ENCODE data around the gene SYTL5.

SYTL5 gene

GRCh38 chrX:38149016-38149415, 142.7 kb downstream of the SYTL5 start:
- Histone ChIP-seq H3K36me3 (ENCODE audit: insufficient read depth, low read length) (no peaks in the 10 kb centered on the region), H3K4me3 (ENCODE audit: low read length) (no peak overlapping the region), H3K4me1 (ENCODE audit: insufficient read depth, low read length) (no peaks in the 10 kb centered on the region; the same call in 1 of the 2 replicates), H3K9me3 (ENCODE audit: insufficient read depth, low read depth, low read length) (no peaks in the 10 kb centered on the region), H3K27ac (ENCODE audit: low read depth, low read length) (no peak overlapping the region), H3K27me3 (ENCODE audit: insufficient read depth, low read length) (no peaks in the 10 kb centered on the region), H3K9ac (ENCODE audit: low read depth, low read length) (no peak overlapping the region)
- WGBS = 95% methylated on average over 2 of the region's 2 CpGs

GRCh38 chrX:38150993-38151392, 144.6 kb downstream of the SYTL5 start:
- 80% methylated on average over 4 of the region's 4 CpGs for WGBS

GRCh38 chrX:38151441-38151840, 145.1 kb downstream of the SYTL5 start:
- H3K27ac ChIP-seq (ENCODE audit: low read depth, low read length) = no peak overlapping the region
- no peaks in the 10 kb centered on the region; the same call in 1 of the 2 replicates for H3K4me1 ChIP-seq (ENCODE audit: insufficient read depth, low read length)
- no peak overlapping the region for H3K9ac ChIP-seq (ENCODE audit: low read depth, low read length)
- H3K27me3 ChIP-seq (ENCODE audit: insufficient read depth, low read length) = no peaks in the 10 kb centered on the region
- H3K36me3 ChIP-seq (ENCODE audit: insufficient read depth, low read length) = no peaks in the 10 kb centered on the region
- no peaks in the 10 kb centered on the region for H3K9me3 ChIP-seq (ENCODE audit: insufficient read depth, low read depth, low read length)
- H3K4me3 ChIP-seq (ENCODE audit: low read length) = no peak overlapping the region
- WGBS = 89% methylated on average over 4 of the region's 5 CpGs

More at GRCh38 chrX:38150993-38151392, 144.6 kb downstream of the SYTL5 start:
- Histone ChIP-seq H3K9me3 (ENCODE audit: insufficient read depth, low read depth, low read length) (no peaks in the 10 kb centered on the region), H3K4me3 (ENCODE audit: low read length) (no peak overlapping the region), H3K27me3 (ENCODE audit: insufficient read depth, low read length) (no peaks in the 10 kb centered on the region), H3K4me1 (ENCODE audit: insufficient read depth, low read length) (no peaks in the 10 kb centered on the region; the same call in 1 of the 2 replicates), H3K36me3 (ENCODE audit: insufficient read depth, low read length) (no peaks in the 10 kb centered on the region), H3K9ac (ENCODE audit: low read depth, low read length) (no peak overlapping the region), H3K27ac (ENCODE audit: low read depth, low read length) (no peak overlapping the region)

GRCh38 chrX:38154340-38154739, 148.0 kb downstream of the SYTL5 start:
- no peaks in the 10 kb centered on the region; the same call in 1 of the 2 replicates for H3K4me1 ChIP-seq (ENCODE audit: insufficient read depth, low read length)
- no peak overlapping the region for H3K9ac ChIP-seq (ENCODE audit: low read depth, low read length)
- no peaks in the 10 kb centered on the region for H3K9me3 ChIP-seq (ENCODE audit: insufficient read depth, low read depth, low read length)
- H3K4me3 ChIP-seq (ENCODE audit: low read length) = no peak overlapping the region
- H3K27ac ChIP-seq (ENCODE audit: low read depth, low read length) = no peak overlapping the region
- no peaks in the 10 kb centered on the region for H3K27me3 ChIP-seq (ENCODE audit: insufficient read depth, low read length)
- no peaks in the 10 kb centered on the region for H3K36me3 ChIP-seq (ENCODE audit: insufficient read depth, low read length)
- WGBS = 87% methylated on average over 4 of the region's 5 CpGs

GRCh38 chrX:38154818-38155217, 148.5 kb downstream of the SYTL5 start:
- Histone ChIP-seq H3K9ac (ENCODE audit: low read depth, low read length) (no peak overlapping the region), H3K27me3 (ENCODE audit: insufficient read depth, low read length) (no peaks in the 10 kb centered on the region), H3K36me3 (ENCODE audit: insufficient read depth, low read length) (no peaks in the 10 kb centered on the region), H3K27ac (ENCODE audit: low read depth, low read length) (no peak overlapping the region), H3K4me3 (ENCODE audit: low read length) (no peak overlapping the region), H3K9me3 (ENCODE audit: insufficient read depth, low read depth, low read length) (no peaks in the 10 kb centered on the region), H3K4me1 (ENCODE audit: insufficient read depth, low read length) (no peaks in the 10 kb centered on the region; the same call in 1 of the 2 replicates)
- 84% methylated on average over 1 of the region's 2 CpGs for WGBS

- WGBS = 87% methylated on average over 7 of the region's 7 CpGs
- Histone ChIP-seq H3K9ac (ENCODE audit: low read depth, low read length) (no peak overlapping the region), H3K4me1 (ENCODE audit: insufficient read depth, low read length) (no peaks in the 10 kb centered on the region), H3K4me3 (ENCODE audit: low read length) (no peak overlapping the region), H3K27ac (ENCODE audit: low read depth, low read length) (no peak overlapping the region), H3K36me3 (ENCODE audit: insufficient read depth, low read length) (no peaks in the 10 kb centered on the region), H3K9me3 (ENCODE audit: insufficient read depth, low read depth, low read length) (no peaks in the 10 kb centered on the region), H3K27me3 (ENCODE audit: insufficient read depth, low read length) (no peaks in the 10 kb centered on the region)
Measured at GRCh38 chrX:38156838-38157237, 150.5 kb downstream of the SYTL5 start.

GRCh38 chrX:38163193-38163592, 156.8 kb downstream of the SYTL5 start:
- H3K27ac ChIP-seq (ENCODE audit: low read depth, low read length) = no peak overlapping the region
- no peak overlapping the region for H3K4me3 ChIP-seq (ENCODE audit: low read length)
- H3K9me3 ChIP-seq (ENCODE audit: insufficient read depth, low read depth, low read length) = no peaks in the 10 kb centered on the region
- no peak overlapping the region for H3K9ac ChIP-seq (ENCODE audit: low read depth, low read length)
- no peaks in the 10 kb centered on the region for H3K27me3 ChIP-seq (ENCODE audit: insufficient read depth, low read length)
- no peaks in the 10 kb centered on the region for H3K4me1 ChIP-seq (ENCODE audit: insufficient read depth, low read length)
- no peaks in the 10 kb centered on the region for H3K36me3 ChIP-seq (ENCODE audit: insufficient read depth, low read length)

GRCh38 chrX:38165023-38165422, 158.7 kb downstream of the SYTL5 start:
- no peaks in the 10 kb centered on the region for H3K36me3 ChIP-seq (ENCODE audit: insufficient read depth, low read length)
- H3K27me3 ChIP-seq (ENCODE audit: insufficient read depth, low read length) = no peaks in the 10 kb centered on the region
- no peak overlapping the region for H3K4me3 ChIP-seq (ENCODE audit: low read length)
- 100% methylated on average over 1 of the region's 1 CpG for WGBS
- no peaks in the 10 kb centered on the region for H3K9me3 ChIP-seq (ENCODE audit: insufficient read depth, low read depth, low read length)
- H3K27ac ChIP-seq (ENCODE audit: low read depth, low read length) = no peak overlapping the region
- no peak overlapping the region for H3K9ac ChIP-seq (ENCODE audit: low read depth, low read length)
- H3K4me1 ChIP-seq (ENCODE audit: insufficient read depth, low read length) = no peaks in the 10 kb centered on the region

- no CpG with 5 or more reads among the region's 2 CpGs for WGBS
Measured at GRCh38 chrX:38166478-38167083, 160.2 kb downstream of the SYTL5 start.

GRCh38 chrX:38170556-38170955, 164.2 kb downstream of the SYTL5 start:
- Histone ChIP-seq H3K27ac (ENCODE audit: low read depth, low read length) (no peak overlapping the region), H3K9ac (ENCODE audit: low read depth, low read length) (no peak overlapping the region), H3K4me3 (ENCODE audit: low read length) (no peak overlapping the region), H3K4me1 (ENCODE audit: insufficient read depth, low read length) (0 out of 2 replicates have a peak, but pooled peaks cover 6% of the 10 kb centered on the region), H3K36me3 (ENCODE audit: insufficient read depth, low read length) (no peaks in the 10 kb centered on the region), H3K9me3 (ENCODE audit: insufficient read depth, low read depth, low read length) (no peaks in the 10 kb centered on the region), H3K27me3 (ENCODE audit: insufficient read depth, low read length) (no peaks in the 10 kb centered on the region)
- 89% methylated on average over 1 of the region's 1 CpG for WGBS

More at GRCh38 chrX:38166478-38167083, 160.2 kb downstream of the SYTL5 start:
- no peak overlapping the region for H3K9ac ChIP-seq (ENCODE audit: low read depth, low read length)
- no peak overlapping the region for H3K4me3 ChIP-seq (ENCODE audit: low read length)
- 0 out of 2 replicates have a peak, but pooled peaks cover 6% of the 10 kb centered on the region for H3K4me1 ChIP-seq (ENCODE audit: insufficient read depth, low read length)
- H3K27me3 ChIP-seq (ENCODE audit: insufficient read depth, low read length) = no peaks in the 10 kb centered on the region
- no peaks in the 10 kb centered on the region for H3K9me3 ChIP-seq (ENCODE audit: insufficient read depth, low read depth, low read length)
- no peaks in the 10 kb centered on the region for H3K36me3 ChIP-seq (ENCODE audit: insufficient read depth, low read length)
- H3K27ac ChIP-seq (ENCODE audit: low read depth, low read length) = no peak overlapping the region

GRCh38 chrX:38172596-38172995, 166.2 kb downstream of the SYTL5 start:
- Histone ChIP-seq H3K4me1 (ENCODE audit: insufficient read depth, low read length) (0 out of 2 replicates have a peak, but pooled peaks cover 6% of the 10 kb centered on the region), H3K9ac (ENCODE audit: low read depth, low read length) (no peak overlapping the region), H3K27ac (ENCODE audit: low read depth, low read length) (no peak overlapping the region), H3K36me3 (ENCODE audit: insufficient read depth, low read length) (no peaks in the 10 kb centered on the region), H3K4me3 (ENCODE audit: low read length) (no peak overlapping the region), H3K27me3 (ENCODE audit: insufficient read depth, low read length) (no peaks in the 10 kb centered on the region), H3K9me3 (ENCODE audit: insufficient read depth, low read depth, low read length) (no peaks in the 10 kb centered on the region)
- WGBS = 91% methylated on average over 3 of the region's 3 CpGs

GRCh38 chrX:38175139-38175538, 168.8 kb downstream of the SYTL5 start:
- Histone ChIP-seq H3K9me3 (ENCODE audit: insufficient read depth, low read depth, low read length) (no peaks in the 10 kb centered on the region), H3K4me1 (ENCODE audit: insufficient read depth, low read length) (0 out of 2 replicates have a peak, but pooled peaks cover 6% of the 10 kb centered on the region)
- 22% methylated on average over 3 of the region's 3 CpGs for WGBS

More at GRCh38 chrX:38175139-38175538, 168.8 kb downstream of the SYTL5 start:
- Histone ChIP-seq H3K27me3 (ENCODE audit: insufficient read depth, low read length) (no peaks in the 10 kb centered on the region), H3K27ac (ENCODE audit: low read depth, low read length) (no peak overlapping the region), H3K4me3 (ENCODE audit: low read length) (no peak overlapping the region), H3K36me3 (ENCODE audit: insufficient read depth, low read length) (no peaks in the 10 kb centered on the region), H3K9ac (ENCODE audit: low read depth, low read length) (no peak overlapping the region)

Measured in HUES64 (cell line).